Muscle of back (tissue), 11 donors: ENCODE measurements around the gene COBL. TPM values are rescaled to one million over a fixed set of nuclear protein-coding genes. Genes with fewer than 3 reads are reported as not detected.

Experiments used
- DNase-seq, 3 donors: peaks; one replicate each; pipeline versions ENCODE4 v3.0.0 to v3.0.0-alpha.2; 2013
- polyA plus RNA-seq, 10 donors: library from polyadenylated mRNA; unstranded; fragments of 120-200 nt; gene quantifications; one replicate each; pipeline ENCODE4 v1.2.1, GENCODE V29; 2013; ENCODE audit not compliant: insufficient read length in 10 of 10

The COBL gene
- polyA plus RNA-seq, 10 donors, result 58.7 to 140 (median 97.2) TPM

GRCh38 chr7:51309361-51310130 lies 7.1 kb downstream of the COBL start:
- no peak for DNase-seq

DNA sequence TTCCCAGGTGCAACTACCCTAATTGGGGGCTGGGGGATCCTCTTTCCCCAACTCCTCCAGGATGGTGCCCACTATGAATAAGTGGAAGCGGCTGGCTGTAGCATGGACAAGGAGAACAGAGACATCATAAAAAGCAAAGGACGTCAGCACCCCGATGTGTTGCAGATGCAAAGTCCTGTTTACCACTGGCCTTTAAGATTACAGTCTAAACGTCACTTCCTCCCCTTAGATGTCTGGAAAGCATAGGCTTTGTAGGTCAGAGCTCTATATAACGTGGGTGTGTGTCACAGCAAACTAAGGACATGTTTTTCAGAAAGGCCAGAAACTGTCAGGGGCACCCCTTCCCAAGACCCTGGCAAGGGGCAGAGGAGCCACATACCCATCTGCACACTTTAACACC lies 7.9 kb downstream of the COBL start:
- no peak for DNase-seq

GRCh38 chr7:51308265-51308664 lies 8.3 kb downstream of the COBL start:
- DNase-seq, result peak in 1 of 3 donors; percentile 13

GRCh38 chr7:51307651-51308210 lies 8.9 kb downstream of the COBL start:
- no peak for DNase-seq

DNA sequence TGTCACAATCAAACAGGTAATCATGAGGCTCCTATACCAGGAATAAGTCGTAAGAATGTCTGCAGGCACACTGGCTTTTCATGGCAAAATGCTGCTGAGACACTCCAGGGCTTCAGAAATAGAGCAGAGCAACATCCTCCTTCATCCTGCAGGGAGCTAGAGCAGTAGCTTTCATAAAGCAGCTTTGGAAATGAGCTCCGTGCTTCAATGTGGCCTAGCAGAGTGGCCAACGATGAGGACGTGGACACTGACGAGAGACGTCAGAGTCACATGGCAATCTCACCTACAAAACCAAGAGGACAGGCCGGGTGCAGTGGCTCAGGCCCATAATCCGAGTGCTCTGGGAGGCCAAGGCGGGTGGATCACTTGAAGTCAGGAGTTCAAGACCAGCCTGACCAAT lies 9.8 kb downstream of the COBL start:
- DNase-seq, result no peak

GRCh38 chr7:51304729-51305128 lies 11.9 kb downstream of the COBL start:
- DNase-seq, result no peak

DNA sequence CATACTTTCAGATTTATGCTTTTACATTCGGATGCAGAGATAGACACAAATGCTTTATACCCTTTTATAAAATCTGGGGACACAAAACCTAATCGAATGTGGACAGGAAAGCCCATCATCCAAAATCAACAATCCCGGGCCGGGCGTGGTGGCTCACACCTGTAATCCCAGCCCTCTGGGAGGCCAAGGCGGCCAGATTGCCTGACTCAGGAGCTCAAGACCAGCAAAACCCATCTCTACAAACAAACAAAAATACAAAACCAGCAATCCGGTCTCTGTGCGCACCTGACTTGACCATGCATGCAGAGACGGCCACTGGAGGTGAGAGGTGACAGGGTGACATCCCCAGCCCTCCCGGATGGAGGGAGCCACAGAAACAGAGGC lies 13.5 kb downstream of the COBL start:
- DNase-seq, result no peak

DNA sequence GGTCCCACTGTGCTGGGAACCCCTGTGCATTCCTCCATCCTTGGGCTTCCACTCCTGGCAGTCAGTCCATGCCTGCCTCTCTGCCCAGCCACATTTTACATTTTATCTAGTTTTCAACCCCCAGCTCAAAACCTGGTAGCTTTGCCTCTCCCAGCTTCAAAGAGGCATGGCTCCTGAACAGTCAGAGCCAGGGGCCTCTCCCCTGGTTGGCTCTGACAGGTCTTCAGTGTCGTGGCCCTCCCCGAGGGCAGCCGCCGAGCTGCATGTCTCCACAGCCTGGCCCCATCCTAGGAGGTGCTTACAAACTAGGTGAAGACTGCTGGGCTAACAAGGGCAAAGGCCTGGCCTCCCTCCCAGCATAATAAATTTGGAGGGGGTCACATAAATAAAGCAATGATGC lies 14.8 kb downstream of the COBL start:
- no peak for DNase-seq

- no peak for DNase-seq
Measured at GRCh38 chr7:51300762-51301674, 15.6 kb downstream of the COBL start.

GRCh38 chr7:51299391-51300133 lies 17.0 kb downstream of the COBL start:
- no peak for DNase-seq

GRCh38 chr7:51298912-51299311 lies 17.7 kb downstream of the COBL start:
- no peak for DNase-seq

DNA sequence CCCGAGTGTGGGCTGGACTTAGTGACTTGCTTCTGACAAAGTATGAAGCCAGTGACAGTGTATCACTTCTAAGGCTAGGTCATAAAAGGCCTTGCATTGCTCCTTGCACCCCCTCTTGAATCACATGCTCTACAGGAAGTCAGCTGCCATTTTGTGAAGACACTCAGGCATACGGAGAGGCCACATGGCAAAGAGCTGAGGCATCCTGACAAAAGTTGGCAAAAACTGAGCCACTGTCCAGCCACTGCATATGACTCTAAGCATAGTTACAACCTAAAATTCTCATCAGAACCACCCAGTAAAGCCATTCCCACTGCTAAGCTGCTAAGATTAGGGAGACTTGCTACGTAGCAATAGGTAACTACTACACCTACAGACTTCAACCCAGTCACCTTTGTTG lies 18.6 kb downstream of the COBL start:
- no peak for DNase-seq

GRCh38 chr7:51295440-51296245 lies 21.0 kb downstream of the COBL start:
- DNase-seq, result no peak

DNA sequence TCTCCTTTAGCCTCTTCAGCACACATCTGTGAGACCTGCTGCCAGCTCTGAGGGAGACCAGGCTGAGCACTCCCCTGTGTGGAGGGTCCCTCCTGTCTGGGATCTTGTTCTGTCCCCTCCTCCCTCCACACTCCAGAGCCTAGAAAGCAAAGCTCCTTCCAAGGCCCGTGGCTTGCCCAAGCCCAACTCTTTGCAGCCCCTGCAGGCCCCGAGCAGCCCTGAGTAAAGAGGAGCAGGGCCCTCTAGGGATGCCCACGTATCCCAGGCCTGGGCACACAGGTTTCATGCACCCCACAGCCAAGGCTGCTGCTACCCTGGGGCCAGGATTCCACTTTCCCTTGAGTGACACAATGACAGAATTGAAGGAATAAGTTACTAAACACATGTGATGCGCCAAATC lies 24.0 kb downstream of the COBL start:
- DNase-seq, result no peak

- DNase-seq, result no peak
Measured at GRCh38 chr7:51290702-51291540, 25.7 kb downstream of the COBL start.

DNA sequence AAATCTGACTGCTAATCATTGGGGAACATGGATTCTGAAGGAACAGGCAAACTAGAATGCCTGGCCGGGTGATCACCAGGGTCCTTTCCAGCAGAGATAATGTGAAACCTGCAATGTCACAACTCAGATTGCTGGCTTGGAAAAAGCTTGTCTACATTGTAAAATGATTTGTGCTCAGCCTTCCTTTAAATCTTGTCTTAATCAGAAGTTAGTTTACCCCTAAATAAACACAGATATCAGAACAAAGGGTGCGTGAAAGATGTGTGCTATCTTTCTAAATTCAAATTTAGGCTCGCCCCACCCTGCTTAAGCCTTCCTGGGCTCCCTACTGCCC lies 26.3 kb downstream of the COBL start:
- no peak for DNase-seq

GRCh38 chr7:51289623-51290303 lies 26.8 kb downstream of the COBL start:
- no peak for DNase-seq

DNA sequence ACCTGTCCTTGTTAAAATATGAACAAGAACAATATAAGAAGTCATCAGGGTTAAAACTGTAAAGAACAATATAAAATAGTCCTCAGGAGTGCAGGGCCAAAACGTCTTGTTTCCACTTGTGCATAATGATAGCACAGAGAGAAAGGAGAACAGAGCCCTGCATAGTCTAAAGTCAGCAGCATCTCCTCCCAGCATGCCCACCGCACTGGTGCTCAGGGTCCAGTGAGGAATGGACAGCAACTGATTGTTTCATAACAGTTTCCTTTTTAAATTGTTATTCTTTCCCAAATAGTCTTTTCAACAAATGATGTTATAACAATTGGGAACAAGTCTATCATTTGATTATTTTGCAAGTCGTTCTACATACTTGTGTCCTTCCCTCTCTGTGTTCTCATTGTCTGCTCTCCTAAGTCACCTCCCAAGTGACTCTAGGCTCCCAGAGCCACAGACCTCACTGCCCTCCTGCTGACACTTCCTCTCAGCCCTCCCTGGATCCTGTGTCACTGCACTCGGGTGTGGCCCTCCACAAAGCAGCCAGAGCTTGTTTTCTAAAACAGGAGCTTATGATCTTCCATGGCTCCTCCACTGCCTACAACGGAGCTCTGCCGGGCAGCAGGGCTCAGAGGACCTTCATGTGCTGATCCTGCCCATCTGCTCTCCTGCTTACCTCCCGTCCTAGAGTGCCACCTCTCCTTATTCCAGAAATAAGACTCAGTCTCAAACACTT lies 27.6 kb downstream of the COBL start:
- DNase-seq, result no peak

DNA sequence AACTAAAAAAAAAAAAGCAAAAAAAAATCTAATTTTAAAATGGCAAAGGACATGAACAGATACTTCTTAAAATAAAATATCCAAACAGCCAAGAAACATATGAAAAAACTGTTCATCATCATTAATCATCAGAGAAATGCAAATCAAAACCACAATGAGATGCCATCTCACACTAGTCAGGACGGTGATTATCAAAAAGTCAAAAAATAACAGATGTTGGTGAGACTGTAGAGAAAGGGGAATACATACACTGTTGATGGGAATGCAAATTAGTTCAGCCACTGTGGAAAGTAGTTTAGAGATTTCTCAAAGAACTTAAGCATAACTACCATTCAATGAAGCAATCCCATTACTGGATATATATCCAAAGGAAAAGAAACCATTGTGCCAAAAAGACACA lies 30.2 kb downstream of the COBL start:
- no peak for DNase-seq
